GM19372 (cell line): Measurements from ENCODE around the gene GTF2A1L.
"Not testable (repeated sequence)": the region's sequence is repeated elsewhere in the genome, so short reads cannot be mapped to it uniquely, and the experiment has no call there.

ENCODE experiments used
- ATAC-seq: cut with Tn5 transposase; IDR thresholded peaks from one replicate; pipeline ENCODE4 v1.9.1; 2021; ENCODE audit warnings: mild to moderate bottlenecking, low read depth, moderate library complexity; ENCODE audit not compliant: unreplicated experiment

The GTF2A1L gene

DNA sequence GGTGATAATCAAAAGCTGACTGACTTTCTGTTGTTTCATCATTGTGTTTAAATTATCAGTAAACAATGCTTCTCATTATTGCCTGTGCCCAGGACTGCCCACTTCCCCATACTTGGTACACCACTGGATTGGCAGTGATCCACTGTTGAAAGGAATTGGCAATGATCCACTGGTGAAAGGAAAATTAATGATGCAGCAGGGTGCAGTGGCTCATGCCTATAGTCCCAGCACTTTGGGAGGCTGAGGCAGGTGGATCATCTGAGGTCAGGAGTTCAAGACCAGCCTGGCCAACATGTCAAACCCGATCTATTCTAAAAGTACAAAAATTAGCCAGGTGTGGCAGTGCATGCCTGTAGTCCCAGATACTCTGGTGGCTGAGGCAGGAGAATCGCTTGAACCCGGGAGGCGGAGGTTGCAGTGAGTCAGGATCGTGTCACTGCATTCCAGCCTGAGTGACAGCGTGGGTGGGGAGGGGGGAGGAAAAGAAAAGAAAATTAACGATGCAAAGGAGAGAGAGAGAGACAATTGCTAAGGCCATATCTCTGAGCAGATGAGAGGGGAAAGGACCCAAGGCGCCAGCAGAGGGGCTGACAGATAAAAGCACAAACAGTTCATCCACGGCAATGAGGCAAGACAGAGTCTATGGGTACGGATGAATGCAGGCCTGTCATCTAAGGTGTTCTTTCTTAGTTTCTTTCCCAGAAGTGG is 10.2 kb upstream of the GTF2A1L start:
- ATAC-seq = no peak

DNA sequence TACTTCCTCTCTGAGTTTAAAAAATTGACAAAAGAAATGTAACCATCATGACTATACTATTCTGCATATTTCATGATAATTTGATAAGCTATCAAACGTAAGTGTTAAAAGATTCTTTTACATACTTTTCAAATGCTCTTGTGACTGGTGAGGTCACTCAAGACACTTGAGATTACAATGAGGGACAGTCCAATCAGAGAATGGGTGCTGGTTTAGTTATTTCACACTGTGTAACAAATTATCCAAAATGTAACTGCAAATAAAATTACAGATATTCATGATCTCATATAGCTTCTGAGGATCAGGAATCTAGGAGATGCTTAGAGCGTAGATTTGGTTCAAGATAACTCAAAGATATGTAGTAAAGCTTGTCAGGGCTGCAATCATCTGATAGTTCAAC is 4.4 kb upstream of the GTF2A1L start:
- no peak for ATAC-seq

DNA sequence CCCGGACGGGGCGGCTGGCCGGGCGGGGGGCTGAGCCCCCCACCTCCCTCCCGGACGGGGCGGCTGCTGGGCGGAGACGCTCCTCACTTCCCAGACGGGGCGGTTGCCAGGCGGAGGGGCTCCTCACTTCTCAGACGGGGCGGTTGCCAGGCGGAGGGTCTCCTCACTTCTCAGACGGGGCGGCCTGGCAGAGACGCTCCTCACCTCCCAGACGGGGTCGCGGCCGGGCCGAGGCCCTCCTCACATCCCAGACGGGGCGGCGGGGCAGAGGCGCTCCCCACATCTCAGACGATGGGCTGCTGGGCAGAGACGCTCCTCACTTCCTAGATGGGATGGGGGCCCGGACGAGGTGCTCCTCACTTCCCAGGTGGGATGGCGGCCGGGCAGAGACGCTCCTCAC is 3.1 kb upstream of the GTF2A1L start:
- ATAC-seq = not testable (repeated sequence)

DNA sequence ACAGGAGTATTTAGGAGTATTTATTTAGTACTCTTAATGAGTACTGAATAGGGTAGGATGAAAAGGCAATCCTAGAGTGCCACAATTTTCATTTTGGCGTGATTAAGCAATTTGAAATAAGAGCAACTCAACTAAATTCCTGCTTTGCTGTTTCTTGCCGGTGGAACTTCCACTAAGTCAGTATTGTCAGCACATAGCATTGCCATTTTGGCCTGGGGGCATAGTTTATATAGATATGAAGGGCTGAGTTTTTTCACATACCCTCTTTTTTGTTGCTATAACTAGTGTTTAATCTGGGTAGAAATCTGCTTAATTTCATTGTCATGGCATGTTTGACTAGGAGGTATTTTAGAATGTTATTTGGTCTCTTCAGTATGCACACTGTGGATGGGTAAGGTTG is 1.9 kb downstream of the GTF2A1L start:
- no peak for ATAC-seq

DNA sequence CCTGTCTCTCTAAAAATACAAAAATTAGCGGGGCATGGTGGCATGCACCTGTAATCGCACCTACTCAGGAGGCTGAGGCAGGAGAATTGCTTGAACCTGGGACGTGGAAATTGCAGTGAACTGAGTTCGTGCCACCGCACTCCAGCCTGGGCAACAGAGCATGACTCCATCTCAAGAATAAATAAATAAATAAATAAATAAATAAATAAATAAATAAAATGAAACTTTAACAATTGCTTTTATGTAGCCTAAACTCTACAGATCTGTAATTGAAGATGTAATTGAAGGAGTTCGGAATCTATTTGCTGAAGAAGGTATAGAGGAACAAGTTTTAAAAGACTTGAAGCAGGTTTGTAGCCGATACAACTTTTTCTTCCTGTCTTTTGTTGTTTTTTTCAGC is 2.9 kb downstream of the GTF2A1L start:
- ATAC-seq = no peak

DNA sequence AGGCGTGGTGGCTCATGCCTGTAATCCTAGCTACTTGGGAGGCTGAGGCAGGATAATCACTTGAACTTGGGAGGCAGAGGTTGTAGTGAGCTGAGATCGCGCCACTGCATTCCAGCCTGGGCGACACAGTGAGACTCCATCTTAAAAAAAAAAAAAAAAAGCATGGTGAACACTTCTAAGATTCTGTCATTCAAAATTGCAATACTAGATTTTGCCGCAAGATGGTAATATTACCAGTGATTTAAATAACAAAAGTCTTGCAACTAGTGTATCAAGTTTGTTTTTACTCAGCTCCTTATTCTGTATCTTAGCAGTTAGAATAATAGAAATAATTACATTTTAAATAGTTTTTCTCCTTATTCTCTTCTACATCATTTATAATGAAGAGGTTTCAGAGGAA is 5.0 kb downstream of the GTF2A1L start:
- ATAC-seq = not testable (repeated sequence)

DNA sequence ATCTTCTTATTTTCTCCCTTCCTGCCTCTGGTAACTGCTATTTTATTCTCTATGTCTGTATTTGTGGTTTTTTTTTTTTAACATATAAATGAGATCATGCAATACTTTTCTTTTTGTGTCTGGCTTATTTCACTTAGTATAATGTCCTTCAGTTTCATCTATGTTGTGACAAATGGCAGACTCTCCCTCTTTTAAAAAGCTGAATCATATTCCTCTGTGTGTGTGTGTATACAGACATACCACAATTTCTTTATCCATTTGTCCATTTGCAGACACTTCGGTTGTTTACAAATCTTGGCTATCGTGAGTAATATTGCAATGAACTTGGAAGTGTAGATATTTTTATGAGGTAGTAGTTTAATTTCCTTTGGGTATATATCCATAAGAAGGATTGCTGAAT is 7.0 kb downstream of the GTF2A1L start:
- no peak for ATAC-seq

DNA sequence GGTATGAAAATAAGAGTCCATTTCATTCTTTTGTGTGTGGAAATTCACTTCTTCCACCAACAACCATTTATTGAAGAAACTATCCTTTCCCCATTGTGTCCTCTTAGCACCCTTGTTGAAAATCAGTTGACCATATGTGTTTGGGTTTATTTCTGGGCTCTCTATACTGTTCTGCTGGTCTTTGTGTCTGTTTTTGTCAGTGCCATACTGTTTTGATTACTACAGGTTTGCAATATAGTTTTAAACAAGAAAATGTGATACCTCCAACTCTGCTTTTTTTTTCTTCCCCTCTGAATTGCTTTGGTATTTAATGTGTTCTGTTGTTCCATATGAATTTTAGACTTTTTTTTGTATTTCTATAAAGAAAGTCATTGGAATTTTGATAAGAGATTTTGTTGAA is 8.4 kb downstream of the GTF2A1L start:
- ATAC-seq = no peak

DNA sequence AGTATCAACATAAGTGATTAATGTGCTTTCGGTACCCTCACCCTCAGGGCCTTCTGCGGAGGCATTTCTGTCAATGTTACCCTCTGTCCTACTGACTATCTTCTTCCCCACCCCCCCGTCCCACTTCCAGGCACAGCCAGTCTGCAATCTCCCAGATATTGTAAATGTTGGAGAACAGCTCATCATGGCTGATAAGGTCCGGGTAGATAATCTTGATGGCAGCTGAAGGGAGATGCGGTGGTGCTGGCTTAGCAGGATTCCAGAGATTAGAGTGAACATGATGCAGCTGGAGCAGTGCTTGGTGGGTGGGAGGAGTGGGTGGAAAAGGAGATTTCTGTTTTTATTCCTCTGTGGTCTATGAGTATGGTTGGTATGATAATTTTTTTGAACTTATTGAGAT is 15.5 kb downstream of the GTF2A1L start:
- ATAC-seq = no peak

DNA sequence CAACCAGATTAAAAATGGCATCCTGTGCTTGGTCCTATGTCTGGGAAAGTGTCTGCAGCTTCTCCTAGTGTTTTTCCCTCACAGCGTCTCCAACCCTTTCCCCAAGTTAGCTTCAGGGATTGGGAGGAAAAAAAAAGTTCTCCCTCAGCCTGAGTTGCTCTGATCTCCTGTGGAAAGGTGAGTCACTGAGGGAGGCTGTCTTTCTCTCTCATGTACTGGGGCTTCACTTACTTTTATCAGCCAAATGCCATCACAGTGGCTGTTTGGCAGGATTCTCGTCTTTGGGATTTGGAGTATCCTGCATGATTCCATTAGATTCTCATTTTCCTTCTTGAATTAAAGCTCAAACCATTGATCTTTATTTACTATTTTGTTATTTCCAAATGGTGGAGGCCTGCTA is 18.1 kb downstream of the GTF2A1L start:
- no peak for ATAC-seq

DNA sequence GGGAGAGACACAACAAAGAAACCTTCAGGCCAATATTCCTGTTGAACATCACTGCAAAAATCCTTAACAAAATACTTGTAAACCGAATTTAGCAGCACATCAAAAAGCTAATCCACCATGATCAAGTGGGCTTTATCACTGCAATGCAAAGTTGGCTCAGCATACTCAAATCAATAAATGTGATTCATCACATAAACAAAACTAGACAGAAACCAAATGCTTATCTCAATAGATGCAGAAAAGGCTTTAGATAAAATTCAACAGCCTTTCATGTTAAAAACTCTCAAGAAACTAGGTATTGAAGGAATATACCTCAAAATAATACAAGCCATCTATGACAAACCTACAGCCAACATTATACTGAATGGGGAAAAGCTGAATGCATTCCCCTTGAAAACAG is 20.6 kb downstream of the GTF2A1L start:
- no peak for ATAC-seq

DNA sequence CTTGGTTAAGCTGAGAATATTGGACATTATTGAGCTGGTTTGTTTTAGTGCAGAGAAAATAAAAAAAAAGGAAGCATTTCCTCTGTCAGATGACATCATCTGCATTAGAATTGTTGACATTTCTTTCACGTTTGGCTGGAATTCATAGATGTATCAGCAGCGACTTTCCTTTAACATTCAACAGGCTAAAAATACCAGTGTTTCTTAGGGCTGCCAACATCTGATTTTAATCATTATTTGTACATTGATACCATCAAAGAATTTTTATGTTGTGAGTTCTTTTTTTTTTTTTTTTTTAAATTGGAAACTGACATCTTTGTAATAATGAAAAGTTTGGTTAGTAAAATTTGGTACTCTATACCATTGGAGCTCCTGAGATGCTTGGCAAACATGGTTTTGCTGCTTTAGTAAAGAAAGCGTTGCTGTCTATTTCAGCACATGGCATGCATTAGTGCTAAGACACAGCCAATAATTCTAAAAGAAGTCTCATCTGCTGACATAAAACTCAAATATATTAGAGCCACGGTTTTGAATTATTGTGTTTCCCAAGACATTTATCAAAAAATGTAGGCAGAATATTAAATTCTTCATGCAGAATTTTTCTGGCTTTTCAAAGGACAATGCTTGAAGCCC is 33.6 kb downstream of the GTF2A1L start:
- ATAC-seq = no peak

DNA sequence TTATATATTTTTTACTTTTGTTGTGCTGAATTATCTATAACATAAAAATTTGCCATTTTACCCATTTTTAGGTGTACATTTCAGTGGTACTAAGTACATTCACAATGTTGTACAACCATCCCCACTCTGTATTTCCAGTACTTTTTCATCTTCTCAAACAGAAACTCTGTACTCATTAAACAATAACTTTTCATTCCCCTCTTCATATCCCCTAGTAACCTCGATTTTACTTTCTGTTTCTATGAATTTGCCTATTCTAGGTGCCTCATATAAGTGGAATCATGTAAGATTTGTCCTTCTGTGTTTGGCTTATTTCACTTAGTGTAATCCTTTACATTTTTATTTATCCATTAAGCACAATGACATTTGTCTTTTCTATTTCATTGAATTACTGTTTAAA is 51.3 kb downstream of the GTF2A1L start:
- peak; percentile 77 for ATAC-seq

DNA sequence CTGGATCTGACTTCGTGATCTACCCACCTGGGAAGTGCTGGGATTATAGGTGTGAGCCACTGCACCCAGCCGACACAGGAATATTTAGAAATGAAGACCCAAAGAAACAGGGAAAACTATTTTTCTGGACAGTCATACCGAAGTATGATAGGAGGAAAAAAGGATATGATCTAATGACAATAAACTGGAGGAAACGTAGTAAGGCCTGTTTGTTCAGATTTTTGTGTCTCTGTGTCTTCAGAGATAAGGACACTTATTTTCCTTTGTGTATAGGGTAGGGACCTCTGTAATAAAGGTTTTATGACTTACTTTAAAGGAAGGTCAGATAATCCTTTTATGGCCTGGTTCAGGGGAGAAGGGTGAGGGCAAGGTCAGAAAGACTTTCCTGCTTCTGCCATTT is 55.9 kb downstream of the GTF2A1L start:
- no peak for ATAC-seq

DNA sequence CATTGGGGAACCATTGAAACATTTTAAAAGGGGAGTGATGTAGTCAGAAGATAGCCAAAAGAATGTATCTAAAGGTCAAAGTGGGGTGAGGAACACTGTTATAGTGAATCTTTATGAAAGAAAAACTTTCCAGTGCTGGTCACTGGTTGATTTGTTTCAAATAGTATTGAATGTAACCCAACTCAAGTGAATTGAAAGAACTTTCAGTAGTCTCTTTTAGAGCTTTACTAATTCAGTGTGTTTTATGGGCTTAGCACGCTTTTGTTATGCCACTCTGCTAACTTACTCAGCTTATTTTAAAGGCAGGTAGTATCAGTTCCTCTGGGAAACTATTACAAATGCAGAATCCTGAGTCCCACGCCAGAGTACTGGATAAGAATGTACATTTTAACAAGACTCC is 57.3 kb downstream of the GTF2A1L start:
- no peak for ATAC-seq

DNA sequence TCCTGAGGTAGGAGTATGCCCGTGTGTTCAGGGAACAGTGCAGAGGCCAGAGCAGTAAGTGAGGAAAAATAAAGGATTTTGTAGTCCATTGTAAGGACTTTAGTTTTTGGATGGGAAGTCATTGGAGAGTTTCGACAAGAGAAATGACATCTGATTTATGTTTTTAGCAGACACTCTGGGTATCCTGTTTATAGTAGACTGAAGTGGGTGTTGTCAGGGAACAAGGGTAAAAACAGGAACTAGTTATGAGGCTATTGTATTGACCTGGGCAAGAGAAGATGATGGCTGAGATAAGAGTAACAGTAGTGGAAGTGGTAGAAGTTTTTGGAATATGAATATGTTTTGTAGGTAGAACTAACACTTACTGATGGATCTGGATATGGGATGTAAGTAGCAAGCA is 59.8 kb downstream of the GTF2A1L start:
- no peak for ATAC-seq

DNA sequence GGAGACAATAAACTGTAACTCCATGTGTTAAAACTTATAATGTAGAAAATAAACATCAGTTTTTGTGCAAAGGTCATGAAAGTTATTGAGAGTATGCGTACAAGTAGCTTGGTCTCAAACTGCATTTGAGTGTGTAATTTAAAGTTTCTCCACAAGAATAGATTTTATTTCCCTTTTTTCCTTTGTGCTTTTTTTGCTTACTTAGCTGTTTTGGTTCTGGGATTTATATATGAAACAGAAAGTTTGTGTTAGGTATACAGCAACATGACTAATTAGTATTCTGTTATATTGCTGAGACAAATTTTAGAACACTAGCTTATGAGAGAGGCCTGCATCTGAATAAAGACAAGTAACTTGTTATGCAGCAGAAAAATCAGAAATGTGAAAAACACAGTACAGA is 67.5 kb downstream of the GTF2A1L start:
- no peak for ATAC-seq

DNA sequence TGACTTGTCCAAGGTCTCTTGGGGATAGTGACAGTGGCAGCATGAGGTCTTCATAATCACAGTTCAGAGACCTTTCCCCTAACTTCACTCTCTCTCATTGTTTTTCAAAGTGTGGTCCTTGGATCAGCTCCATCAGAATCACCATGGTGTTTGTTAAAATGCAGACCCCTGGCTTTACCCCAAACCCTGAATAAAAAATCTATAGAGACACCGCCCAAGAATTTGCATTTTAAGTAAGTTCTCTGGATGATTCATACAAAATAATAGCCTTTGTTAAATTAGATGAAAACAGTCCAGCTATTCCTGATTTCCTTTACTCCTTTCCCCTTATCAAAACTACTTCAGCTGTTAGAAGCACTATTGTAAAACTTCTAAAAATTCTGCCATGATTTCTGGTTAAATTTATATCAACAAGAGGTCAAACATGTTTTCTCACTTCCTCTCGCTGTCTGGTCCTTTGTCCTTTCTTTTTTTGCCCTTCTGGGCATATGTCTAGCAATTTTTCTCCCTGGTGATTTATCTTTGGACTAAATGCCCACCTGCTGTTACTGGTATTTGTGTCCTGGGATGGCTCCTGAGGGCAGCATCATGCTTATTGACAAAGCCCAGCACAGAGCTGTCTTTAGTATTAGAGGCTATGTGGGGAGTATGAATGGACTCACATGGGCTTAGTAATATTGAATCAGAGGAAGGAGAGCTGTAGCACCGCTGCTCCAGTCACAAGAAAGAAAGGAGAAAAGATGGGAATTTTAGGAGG is 74.5 kb downstream of the GTF2A1L start:
- no peak for ATAC-seq

DNA sequence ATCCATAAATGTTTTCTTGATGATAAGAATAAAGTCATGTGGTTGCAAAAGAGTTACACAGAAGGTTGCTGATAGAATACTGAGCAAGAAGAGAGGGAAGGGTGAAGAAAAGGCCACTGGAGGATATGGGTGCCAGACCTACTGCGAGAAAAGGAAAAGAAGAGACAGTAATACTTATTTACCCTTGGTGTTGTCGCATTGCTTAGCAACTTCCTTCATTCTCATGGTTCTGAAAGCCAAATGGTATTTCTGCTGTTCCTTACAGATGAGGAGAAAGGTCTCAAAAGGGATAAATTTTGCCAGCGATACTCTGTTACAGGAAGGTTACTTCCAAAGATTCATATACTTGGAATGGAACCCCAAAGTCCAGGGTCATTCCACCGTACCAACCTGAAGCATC is 75.4 kb downstream of the GTF2A1L start:
- no peak for ATAC-seq

DNA sequence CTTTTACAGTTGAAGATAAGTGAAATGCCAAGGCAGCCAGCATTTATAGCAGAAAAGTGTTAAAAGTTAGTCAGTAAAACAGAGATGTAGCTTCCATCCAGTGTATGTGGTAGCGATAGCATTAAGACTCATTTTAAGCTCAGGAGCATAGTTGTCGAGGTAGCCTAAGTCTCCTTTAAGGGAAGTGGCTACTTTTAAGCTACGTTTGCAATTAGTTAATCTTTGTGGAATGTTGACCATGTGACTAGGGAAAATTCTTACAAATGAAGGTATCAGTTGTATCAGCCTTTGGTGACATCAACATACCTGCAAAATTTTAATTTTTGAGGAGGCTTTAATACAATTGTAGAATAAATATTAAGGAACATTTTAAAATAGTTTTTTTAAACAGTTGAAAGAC is 76.0 kb downstream of the GTF2A1L start:
- no peak for ATAC-seq

DNA sequence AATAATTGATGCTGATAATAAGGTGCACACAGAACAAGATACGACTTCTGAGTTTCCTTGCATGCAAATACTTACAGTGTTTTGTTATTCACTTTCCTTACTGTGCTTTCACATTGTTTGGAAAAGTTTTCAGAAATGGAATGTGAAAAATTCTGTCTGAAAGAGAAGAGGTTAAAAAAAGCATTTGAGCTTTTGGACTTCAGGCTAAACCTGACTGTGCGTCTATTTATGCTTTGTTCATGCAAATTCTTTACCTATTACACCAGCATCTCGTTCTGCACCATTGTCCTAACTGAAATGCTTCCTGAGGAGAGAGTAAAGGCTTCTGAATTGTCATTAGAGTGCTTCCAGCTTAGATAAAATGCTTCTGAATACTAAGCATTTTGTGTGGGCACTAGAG is 76.5 kb downstream of the GTF2A1L start:
- no peak for ATAC-seq

DNA sequence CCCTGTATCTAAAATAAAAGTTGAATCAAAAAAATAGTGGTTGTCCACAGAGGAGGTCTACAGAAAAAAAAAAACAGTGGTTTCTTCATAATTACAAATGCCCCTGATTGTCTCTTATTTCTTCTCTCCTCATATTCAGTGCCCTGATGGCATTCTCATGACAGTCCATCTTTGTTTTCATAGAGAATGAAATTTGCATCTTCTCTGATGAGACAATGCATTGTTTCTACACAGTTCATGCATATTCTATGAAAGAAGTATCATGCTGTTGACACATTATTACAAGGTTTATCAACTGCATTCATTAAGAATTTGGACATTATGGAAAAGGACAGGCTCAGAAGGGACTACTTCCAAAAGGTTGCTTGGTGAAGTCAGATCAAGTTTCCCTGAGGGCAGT is 78.3 kb downstream of the GTF2A1L start:
- ATAC-seq = no peak
